ENCODE data around the gene FPGS.
"Not testable (repeated sequence)": the region's sequence is repeated elsewhere in the genome, so short reads cannot be mapped to it uniquely, and the experiment has no call there.

Gene FPGS, protein sequence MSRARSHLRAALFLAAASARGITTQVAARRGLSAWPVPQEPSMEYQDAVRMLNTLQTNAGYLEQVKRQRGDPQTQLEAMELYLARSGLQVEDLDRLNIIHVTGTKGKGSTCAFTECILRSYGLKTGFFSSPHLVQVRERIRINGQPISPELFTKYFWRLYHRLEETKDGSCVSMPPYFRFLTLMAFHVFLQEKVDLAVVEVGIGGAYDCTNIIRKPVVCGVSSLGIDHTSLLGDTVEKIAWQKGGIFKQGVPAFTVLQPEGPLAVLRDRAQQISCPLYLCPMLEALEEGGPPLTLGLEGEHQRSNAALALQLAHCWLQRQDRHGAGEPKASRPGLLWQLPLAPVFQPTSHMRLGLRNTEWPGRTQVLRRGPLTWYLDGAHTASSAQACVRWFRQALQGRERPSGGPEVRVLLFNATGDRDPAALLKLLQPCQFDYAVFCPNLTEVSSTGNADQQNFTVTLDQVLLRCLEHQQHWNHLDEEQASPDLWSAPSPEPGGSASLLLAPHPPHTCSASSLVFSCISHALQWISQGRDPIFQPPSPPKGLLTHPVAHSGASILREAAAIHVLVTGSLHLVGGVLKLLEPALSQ

GRCh38 chr9:127802576-127803443, at the start of gene FPGS:
Gene FPGS, plus strand, starts transcription at chr9:127802882. Its CDS starts 43 bp downstream, at chr9:127802925.
- peak; percentile 89 for DNase-seq

- no peak for DNase-seq
Measured at GRCh38 chr9:127753148-127753547, 49.5 kb upstream of the FPGS start.

- DNase-seq = no peak
Measured at GRCh38 chr9:127753622-127754021, 49.1 kb upstream of the FPGS start.

DNA sequence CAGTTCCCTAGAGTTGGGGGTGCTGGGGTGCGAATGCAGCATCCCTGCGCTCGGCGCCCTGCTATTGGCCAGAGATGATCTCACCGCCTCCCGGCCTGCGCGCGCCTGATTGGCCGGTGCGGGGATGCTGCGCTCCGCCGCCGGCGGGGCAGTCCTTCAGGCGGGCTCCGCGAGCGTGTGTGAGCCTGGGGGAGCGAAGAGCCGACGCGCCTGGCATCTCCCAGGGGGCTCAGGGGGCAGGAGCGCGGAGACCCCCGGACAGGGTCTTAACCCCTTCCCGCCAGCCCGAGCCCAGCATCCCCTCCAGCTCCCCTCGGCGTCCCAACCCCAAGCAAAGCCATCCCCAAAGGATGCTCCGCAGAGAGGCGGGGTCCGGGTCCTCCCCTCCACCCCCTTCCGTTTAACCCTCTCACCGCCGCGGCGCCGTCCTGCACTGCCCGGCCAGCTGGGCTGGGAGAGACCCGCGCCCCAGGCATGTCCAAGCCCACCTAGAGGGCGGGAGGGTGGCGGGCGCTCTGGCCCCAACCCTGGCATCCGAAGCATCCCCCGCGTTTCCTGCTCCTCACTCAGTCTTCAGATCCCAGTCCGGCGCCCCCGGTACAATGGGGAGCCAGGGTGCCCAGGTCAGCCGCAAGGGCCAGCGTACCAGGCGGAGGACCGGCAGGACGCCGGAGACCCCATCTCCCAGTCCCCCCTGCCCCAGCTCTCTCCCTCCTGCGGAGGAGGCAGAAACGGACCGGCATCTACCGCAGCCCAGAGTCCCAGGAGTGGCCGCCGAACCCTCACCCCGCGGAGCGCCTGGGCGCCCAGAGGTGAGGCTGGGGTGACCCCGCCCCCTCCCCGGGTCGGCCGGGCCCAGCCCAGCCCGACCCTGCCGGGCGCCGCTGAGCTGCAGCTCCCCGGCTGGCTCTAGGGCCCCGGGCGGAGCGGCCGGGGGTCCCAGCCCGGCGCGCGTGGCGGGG, 48.3 kb upstream of the FPGS start:
- DNase-seq = peak; percentile 36

DNA sequence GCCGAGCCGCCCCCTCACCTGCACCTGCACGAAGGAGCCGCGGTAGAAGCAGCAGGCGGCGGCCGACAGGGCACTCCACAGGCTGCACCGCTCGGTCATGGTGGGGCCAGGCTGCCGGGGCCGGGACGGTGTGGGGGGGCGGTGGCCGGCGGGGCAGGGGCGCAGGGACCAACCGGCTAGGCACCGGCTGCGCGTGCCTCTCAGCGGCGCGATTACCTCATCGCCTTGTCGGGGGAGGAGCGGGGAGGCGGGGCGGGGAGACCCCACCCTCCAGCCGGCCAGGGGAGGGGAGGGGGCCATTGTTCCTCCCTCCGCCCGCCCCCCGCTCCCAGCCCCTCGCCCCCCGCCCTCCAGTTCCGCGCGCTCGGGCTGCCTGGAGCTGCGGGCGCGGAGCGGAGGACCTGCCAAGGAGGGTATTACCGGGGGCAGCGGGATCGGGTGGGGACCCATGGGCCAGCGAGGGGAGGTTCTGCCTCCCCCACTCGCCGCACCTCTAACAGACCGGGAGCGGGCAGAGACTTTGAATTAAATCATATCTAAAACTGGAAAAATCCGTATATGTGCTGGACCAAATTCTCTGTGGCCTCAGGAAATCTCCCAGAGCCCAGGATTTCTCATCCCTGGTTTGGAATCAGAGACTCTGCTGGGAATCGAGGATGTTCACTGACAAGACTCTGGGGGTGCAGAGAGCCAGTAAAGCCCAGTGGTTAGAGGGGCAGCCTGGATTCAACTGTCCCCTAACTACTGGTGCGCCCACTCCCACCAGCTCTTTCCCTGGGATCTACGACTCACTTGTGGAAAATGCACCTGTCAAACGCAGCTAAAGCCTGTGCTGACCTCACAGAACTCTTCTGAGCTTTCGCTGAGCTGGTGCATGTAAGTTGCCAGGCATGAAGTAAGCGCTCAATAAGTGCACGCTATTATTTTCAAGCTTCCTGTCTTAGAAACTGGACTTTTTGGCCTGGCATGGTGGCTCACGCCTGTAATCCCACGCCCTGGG, 47.3 kb upstream of the FPGS start:
- peak; percentile 32 for DNase-seq

- no peak for DNase-seq
Measured at GRCh38 chr9:127756233-127756632, 46.4 kb upstream of the FPGS start.

GRCh38 chr9:127756776-127757175, 45.9 kb upstream of the FPGS start:
- not testable (repeated sequence) for DNase-seq

GRCh38 chr9:127758843-127759242, 43.8 kb upstream of the FPGS start:
- DNase-seq = no peak

GRCh38 chr9:127761061-127761460, 41.6 kb upstream of the FPGS start:
- DNase-seq = no peak

DNA sequence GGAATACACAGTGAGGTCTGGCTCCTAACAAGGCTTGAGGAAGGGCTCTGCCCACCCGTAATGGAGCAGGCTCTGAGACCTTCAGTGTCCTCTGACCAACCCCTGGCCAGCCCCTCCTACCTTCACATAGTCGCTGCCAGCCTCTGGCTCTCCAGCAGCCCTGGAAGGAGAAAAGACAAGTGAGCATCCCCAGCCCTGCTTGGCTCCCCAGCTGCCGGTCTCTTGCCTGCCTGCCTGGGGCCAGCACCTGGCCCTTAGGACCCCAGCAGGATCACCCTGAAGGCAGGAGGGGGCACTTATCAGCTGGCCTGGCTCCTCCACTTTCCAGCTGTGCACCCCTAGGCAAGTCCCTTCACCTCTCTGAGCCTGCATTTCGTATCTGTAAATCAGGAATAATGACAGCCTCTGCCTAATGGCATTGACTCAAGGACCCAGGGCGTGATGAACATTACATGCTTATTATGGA, 41.2 kb upstream of the FPGS start:
- DNase-seq = no peak

DNA sequence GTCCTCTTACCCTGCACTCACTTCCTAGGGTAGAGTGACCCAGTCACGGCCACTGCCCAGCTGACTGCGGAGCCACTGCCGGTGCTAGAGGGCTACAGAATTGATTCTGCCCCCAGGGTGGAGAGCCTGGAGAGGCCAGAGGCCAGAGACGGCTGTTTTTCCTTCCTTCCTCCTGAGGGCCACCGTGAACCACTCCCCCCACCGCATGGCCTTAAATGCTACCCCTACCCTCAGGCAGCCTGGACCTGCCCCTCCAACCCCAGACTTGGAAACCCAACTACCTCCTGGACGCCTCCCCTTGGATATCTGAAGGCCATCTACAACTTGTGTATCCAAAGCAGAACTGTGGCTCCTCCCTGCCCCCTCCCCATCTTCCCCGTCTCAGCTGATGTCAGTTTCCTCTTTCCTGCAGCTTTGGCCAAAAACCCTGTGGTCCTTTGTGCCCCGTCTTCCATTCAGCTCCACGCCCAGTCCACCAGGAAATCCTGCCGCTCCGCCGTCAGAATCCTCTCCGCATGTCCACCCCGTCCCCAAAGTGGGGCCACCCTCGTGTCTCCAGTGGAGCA, 40.5 kb upstream of the FPGS start:
- no peak for DNase-seq

GRCh38 chr9:127763918-127764384, 38.7 kb upstream of the FPGS start:
- DNase-seq = no peak

DNA sequence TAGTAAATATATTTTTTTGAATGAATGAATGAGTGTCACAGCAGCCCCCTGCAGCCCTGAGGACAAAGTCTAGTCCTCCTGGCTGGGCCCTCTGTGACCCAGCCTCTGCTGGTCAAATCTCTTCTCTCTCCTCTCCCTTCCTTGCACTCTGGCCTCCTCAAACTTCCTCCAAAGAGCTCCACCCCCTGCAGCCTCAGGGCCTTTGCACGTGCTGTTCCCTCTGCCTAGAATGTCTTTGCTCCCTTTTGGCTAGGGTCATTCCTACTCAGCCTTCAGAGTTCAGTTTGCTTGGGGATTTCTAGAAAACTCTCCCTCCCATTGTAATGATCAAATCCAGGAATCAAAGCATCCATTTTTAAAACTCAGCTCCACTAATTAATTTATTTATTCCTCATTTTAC, 37.3 kb upstream of the FPGS start:
- DNase-seq = no peak

- no peak for DNase-seq
Measured at GRCh38 chr9:127767410-127767809, 35.3 kb upstream of the FPGS start.

GRCh38 chr9:127767909-127768331, 34.8 kb upstream of the FPGS start:
- DNase-seq = no peak

- DNase-seq = no peak
Measured at GRCh38 chr9:127768698-127769097, 34.0 kb upstream of the FPGS start.

- DNase-seq = no peak
Measured at GRCh38 chr9:127769101-127769500, 33.6 kb upstream of the FPGS start.

GRCh38 chr9:127769929-127770582, 32.6 kb upstream of the FPGS start:
- DNase-seq = no peak

DNA sequence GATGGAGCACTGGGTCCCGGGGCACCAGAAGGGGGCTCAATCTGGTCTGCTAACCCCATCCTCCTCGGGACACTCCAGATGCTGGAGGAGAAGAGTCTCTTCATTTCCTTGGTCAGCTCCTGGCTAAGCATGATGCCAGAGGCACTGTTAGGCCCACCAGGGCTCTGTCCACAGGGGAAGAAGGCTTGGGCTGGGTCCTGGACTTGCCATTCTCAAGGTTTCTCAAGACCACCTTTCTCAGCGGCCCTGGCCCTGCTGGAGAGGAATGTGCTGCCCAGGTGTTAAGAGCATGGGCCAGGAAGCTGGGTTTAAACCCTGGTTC, 32.1 kb upstream of the FPGS start:
- no peak for DNase-seq
